D721Med (cell line): ENCODE data around the gene SPATS2L.

Experiments
- DNase-seq: peaks from one replicate; pipeline ENCODE4 v3.0.0; 2011; ENCODE audit warnings: low spot score; ENCODE audit not compliant: insufficient read length
- FAIRE-seq: peaks from 2 replicates; lab custom pipeline; 2011; peaks lifted over from hg19 to GRCh38; lab: Jason Lieb, UNC
- TF ChIP-seq, protein P1 (sequence below): IDR thresholded peaks from 2 replicates; pipeline ENCODE4 v1.5.1; 2012; ENCODE audit warnings: mild to moderate bottlenecking, control low read depth; ENCODE audit not compliant: insufficient read depth; ENCODE audit errors: missing control alignments

The SPATS2L gene

DNA sequence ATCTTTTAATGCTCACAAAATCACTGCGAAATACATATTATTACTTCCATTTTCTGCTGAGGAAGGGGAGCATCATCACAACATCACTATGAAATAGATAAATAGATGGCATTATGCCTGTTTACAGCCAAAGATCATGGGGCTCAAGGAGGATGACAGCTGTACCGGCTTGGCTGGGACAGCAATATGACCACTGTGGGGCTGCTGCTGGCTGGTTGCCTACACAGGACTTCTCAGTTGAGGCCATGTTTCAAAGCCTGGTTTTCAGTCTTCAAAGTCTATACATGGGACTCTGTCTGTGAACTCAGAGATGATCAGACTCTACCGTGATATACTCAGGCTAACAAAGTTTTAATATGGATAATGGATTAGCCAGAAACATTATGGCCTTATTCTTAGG is 58.7 kb downstream of the SPATS2L start:
- no peak for FAIRE-seq
- TF ChIP-seq, protein P1, sequence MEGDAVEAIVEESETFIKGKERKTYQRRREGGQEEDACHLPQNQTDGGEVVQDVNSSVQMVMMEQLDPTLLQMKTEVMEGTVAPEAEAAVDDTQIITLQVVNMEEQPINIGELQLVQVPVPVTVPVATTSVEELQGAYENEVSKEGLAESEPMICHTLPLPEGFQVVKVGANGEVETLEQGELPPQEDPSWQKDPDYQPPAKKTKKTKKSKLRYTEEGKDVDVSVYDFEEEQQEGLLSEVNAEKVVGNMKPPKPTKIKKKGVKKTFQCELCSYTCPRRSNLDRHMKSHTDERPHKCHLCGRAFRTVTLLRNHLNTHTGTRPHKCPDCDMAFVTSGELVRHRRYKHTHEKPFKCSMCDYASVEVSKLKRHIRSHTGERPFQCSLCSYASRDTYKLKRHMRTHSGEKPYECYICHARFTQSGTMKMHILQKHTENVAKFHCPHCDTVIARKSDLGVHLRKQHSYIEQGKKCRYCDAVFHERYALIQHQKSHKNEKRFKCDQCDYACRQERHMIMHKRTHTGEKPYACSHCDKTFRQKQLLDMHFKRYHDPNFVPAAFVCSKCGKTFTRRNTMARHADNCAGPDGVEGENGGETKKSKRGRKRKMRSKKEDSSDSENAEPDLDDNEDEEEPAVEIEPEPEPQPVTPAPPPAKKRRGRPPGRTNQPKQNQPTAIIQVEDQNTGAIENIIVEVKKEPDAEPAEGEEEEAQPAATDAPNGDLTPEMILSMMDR: no peak

DNA sequence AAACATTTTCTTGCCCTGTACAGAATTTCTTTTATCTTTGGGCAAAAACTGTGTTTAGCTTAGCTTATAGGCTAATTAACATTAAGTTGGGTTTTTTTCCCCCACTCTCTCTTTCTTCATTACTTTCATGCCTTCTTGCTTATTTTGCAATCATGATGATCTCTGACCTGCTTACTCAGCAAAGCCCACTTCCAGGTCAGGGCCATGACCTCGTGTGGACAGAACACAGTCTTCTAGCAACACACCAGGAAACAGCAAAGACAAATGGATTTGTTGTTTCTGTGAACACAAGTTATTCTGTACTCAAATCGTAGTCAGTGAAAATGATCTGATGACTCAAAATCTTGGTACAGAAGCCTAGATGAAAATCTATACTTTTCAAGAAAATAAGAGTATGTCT is 60.7 kb downstream of the SPATS2L start:
- DNase-seq (no peak), FAIRE-seq (no peak)
- TF ChIP-seq, protein P1: no peak

More for the DNA sequence above, 58.7 kb downstream of the SPATS2L start:
- DNase-seq: no peak

DNA sequence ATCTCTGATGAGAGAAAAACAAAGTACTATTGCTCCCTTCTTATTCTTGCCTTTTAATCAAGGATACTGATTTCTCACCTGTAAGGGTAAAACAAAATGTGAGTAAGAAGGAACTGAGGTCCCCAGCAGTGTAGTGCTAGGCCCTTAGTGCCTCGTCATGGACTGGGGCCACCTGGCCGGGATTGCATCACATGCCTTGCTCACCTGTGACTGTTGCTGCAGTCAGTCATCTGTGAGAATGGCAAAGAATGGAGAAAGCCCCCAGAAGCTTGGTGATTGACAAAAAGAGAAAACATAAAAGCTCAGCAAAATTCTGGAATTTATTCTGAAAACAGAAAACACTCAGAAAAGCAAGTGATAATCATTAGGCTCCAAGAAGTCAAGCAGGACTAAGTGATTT is 63.4 kb downstream of the SPATS2L start:
- no peak for FAIRE-seq
- TF ChIP-seq, protein P1: no peak
- no peak for DNase-seq

DNA sequence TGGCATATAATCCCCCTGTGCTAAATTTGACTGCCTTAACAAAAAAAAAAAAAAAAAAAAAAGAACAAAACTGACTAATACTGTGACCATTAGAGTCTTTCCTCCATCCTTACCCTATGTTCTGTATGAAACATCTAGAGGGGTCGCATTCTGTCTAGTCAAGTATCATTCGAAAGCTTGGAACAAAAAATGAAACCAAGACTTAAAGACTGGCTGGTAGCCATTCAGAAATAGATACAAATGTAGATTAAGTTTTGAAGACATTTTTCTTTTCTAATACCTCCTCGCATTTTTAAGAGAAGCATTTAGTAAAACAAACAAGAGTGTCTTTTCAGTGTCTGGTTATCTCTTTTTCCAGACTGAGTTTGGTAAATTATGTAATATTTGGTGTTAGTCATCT is 66.7 kb downstream of the SPATS2L start:
- no peak for DNase-seq
- TF ChIP-seq, protein P1: no peak
- no peak for FAIRE-seq

DNA sequence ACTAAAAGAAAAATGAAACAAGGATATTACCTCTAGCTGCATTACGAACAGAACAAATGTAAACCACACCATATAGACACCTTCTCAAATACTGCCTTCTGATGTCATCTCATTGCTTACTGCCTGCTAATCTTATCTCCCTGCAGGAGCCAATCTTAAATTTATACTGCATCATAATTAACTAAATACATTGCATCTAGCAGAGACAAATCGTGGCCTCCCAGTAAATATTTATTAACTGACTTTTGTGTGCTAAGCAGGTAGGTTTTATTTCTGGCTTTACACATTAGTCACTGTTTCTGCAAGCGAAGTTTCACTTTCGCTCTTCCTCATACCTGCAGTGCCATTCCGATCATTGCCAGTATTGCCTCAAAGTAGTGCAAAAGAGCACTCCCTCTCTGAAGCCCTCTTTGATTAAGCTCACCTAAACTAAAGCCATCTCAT is 67.5 kb downstream of the SPATS2L start:
- FAIRE-seq (no peak), DNase-seq (no peak)
- TF ChIP-seq, protein P1: no peak

DNA sequence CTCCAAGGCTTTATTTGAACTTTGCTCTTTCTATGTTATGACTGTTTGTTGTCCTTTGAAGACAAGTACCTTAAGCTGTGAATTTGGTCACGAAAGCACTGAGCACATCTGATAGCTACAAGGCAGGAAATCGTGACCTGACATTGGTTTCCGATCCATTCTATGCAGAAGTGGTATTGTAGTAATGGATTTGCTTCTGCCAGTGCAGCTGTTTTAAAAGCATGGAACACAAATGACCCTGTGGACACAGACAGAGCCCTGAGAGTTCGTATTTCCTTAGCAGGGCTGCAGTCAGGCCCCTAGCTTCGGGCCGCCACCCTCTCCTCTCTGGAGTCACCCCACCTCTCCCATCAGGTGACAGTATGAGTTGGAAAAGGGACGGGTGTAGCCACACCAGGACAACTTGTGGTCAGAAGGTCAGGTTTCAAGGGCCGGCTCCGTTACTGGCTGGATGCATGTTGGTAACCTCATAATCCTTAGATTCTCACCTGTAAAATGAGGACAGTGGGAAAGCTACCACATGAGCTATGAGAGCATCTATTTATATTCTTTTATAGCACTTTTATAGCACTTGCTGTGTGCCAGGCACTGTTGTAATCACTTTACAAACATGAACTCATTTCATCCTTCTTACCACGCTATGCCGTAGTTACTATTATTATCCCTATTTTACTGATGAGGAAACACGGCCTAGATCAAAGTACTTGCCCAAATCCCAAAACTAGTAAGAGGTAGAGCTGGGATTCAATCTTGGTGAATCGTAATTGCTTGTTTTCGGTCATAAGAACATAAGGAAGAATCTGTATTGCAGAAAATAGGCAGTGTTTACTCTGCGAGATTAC is 70.2 kb downstream of the SPATS2L start:
- DNase-seq (no peak), FAIRE-seq (no peak)
- TF ChIP-seq, protein P1: no peak
